Endothelial cell of umbilical vein (primary cell): ENCODE measurements around the gene TBX2. TPM values are rescaled to one million over a fixed set of nuclear protein-coding genes. Genes with fewer than 3 reads are reported as not detected.

Experiments used
- BruUV-seq: library from RNA; stranded (reverse); fragments of 400-500 nt; replicated peaks from 2 replicates; lab custom pipeline; 2021; lab: Mats Ljungman, UMichigan
- CTCF ChIA-PET: fragments of 300-600, 350-600 bp; sonication (Branson Sonifier 250); formaldehyde crosslinking; loops from one replicate; lab custom pipeline; 2021; ENCODE audit warnings: antibody characterized with exemption, inconsistent platforms; lab: Charles Lee
- POLR2A ChIA-PET: fragments of 300-600, 350-600 bp; sonication (Branson Sonifier 250); formaldehyde crosslinking; loops from one replicate; lab custom pipeline; 2021; ENCODE audit warnings: antibody characterized with exemption, inconsistent platforms; lab: Charles Lee
- DNase-seq: peaks from one replicate; pipeline ENCODE4 v3.0.0-alpha.2; 2011; ENCODE audit warnings: low read depth, low spot score
- FAIRE-seq: peaks from 2 replicates; lab custom pipeline; 2011; peaks lifted over from hg19 to GRCh38; lab: Jason Lieb, UNC
- H2AFZ ChIP-seq: 2 replicates; pipeline ENCODE4 v1.6.0; 2012; ENCODE audit warnings: low read depth, low read length, control low read depth, inconsistent platforms
- H3K27ac ChIP-seq: 2 replicates; pipeline ENCODE4 v1.5.1; 2011; ENCODE audit warnings: low read depth, mild to moderate bottlenecking, control low read depth, low read length, moderate library complexity; ENCODE audit not compliant: insufficient read depth
- H3K27me3 ChIP-seq, 2 experiments: 2 replicates each; pipeline versions ENCODE4 v1.6.0 to v1.6.1; 2011; ENCODE audit warnings: low read length in 2 of 2, mixed read lengths in 1 of 2; ENCODE audit not compliant: control insufficient read depth in 2 of 2, insufficient read depth in 2 of 2
- H3K36me3 ChIP-seq, 2 experiments: 2 replicates in 1 of 2; 3 replicates in 1 of 2; pipeline ENCODE4 v1.5.1; 2011; ENCODE audit warnings: low read length in 2 of 2, mild to moderate bottlenecking in 1 of 2, moderate library complexity in 1 of 2; ENCODE audit not compliant: control insufficient read depth in 2 of 2, insufficient read depth in 2 of 2; ENCODE audit errors: extremely low read depth in 1 of 2
- H3K4me1 ChIP-seq: 3 replicates; pipeline ENCODE4 v1.5.1; 2011; ENCODE audit warnings: mild to moderate bottlenecking, low read length; ENCODE audit not compliant: control insufficient read depth, insufficient read depth; ENCODE audit errors: extremely low read depth
- H3K4me2 ChIP-seq: 2 replicates; pipeline ENCODE4 v1.6.1; 2011; ENCODE audit warnings: low read length, control low read depth, mixed read lengths; ENCODE audit not compliant: insufficient read depth
- H3K4me3 ChIP-seq, 3 experiments: fragments of 200-600 bp in 1 of 3; sonication (generic), shearing (Covaris generic) in 1 of 3; replicated peaks in 1 of 3; 2 replicates each; pipeline ENCODE4 v1.5.1; 2011 to 2016; ENCODE audit warnings: control low read depth in 3 of 3, low read length in 3 of 3, mild to moderate bottlenecking in 2 of 3, inconsistent platforms in 1 of 3, low read depth in 1 of 3, moderate library complexity in 1 of 3; ENCODE audit not compliant: insufficient read depth in 1 of 3
- H3K79me2 ChIP-seq: 2 replicates; pipeline ENCODE4 v1.6.0; 2012; ENCODE audit warnings: low read length, inconsistent platforms; ENCODE audit not compliant: control insufficient read depth, insufficient read depth
- H3K9ac ChIP-seq: replicated peaks from 2 replicates; pipeline ENCODE3; 2011; ENCODE audit warnings: low read length, control low read depth; ENCODE audit not compliant: insufficient read depth; ENCODE audit errors: extremely low read depth
- H3K9me1 ChIP-seq: replicated peaks from 3 replicates; pipeline ENCODE4 v1.6.0; 2011; ENCODE audit warnings: mild to moderate bottlenecking, low read length; ENCODE audit not compliant: control insufficient read depth, insufficient read depth; ENCODE audit errors: extremely low read depth
- H3K9me3 ChIP-seq: replicated peaks from 2 replicates; pipeline ENCODE4 v1.5.1; 2012; ENCODE audit warnings: low read length, inconsistent platforms; ENCODE audit not compliant: control insufficient read depth, insufficient read depth
- H4K20me1 ChIP-seq: replicated peaks from 2 replicates; pipeline ENCODE3; 2011; ENCODE audit warnings: mild to moderate bottlenecking, low read length; ENCODE audit not compliant: control insufficient read depth, insufficient read depth; ENCODE audit errors: extremely low read depth
- JUN ChIP-seq: IDR thresholded peaks from 2 replicates; pipeline ENCODE4 v1.6.1; 2011; ENCODE audit warnings: borderline replicate concordance, low read depth; ENCODE audit not compliant: insufficient read length, insufficient read depth
- dilution Hi-C: fragments of 300-500 bp; cut with MboI; formaldehyde crosslinking; loops from one replicate; pipeline ENCODE4 v1.15.0; 2019; ENCODE audit warnings: low sequenced_read_pairs; ENCODE audit not compliant: extremely low pct_ligation_motif_present
- intact Hi-C: fragments of 100-400 bp; cut with micrococcal nuclease; formaldehyde crosslinking; loops from one replicate; pipeline ENCODE4 v1.10.0; 2022
- polyA plus RNA-seq, 4 experiments: library from polyadenylated mRNA; depleted of rRNA in 3 of 4; stranded (reverse) in 3 of 4; unstranded in 1 of 4; fragments of >200 nt; gene quantifications; 2 replicates each; pipeline versions ENCODE4 v1.2.1 to v1.2.3, GENCODE V29; 2011 to 2012; ENCODE audit warnings: missing spikeins in 1 of 4
- total RNA-seq: library from RNA; stranded (reverse); gene quantifications from 2 replicates; pipeline ENCODE4 v1.2.3, GENCODE V29; 2021
- TF ChIP-seq, protein P1 (sequence below), 2 donors: IDR thresholded peaks; 1 replicate in 1 of 2; 2 replicates in 1 of 2; pipeline ENCODE4 v1.5.1; 2011; ENCODE audit warnings: low read length in 2 of 2, mild to moderate bottlenecking in 2 of 2, moderate library complexity in 2 of 2, control low read depth in 1 of 2, inconsistent platforms in 1 of 2, low read depth in 1 of 2; ENCODE audit not compliant: insufficient read depth in 1 of 2; ENCODE audit errors: extremely low read depth in 1 of 2
- TF ChIP-seq, protein P2 (sequence below): IDR thresholded peaks from 2 replicates; pipeline ENCODE4 v1.6.1; 2011; ENCODE audit not compliant: insufficient read depth, insufficient read length

The TBX2 gene
- total and polyA plus RNA-seq, 2 donors (not counting 3 experiments of a cell fraction or from before 2014, with no cell fraction given), result not detected

DNA sequence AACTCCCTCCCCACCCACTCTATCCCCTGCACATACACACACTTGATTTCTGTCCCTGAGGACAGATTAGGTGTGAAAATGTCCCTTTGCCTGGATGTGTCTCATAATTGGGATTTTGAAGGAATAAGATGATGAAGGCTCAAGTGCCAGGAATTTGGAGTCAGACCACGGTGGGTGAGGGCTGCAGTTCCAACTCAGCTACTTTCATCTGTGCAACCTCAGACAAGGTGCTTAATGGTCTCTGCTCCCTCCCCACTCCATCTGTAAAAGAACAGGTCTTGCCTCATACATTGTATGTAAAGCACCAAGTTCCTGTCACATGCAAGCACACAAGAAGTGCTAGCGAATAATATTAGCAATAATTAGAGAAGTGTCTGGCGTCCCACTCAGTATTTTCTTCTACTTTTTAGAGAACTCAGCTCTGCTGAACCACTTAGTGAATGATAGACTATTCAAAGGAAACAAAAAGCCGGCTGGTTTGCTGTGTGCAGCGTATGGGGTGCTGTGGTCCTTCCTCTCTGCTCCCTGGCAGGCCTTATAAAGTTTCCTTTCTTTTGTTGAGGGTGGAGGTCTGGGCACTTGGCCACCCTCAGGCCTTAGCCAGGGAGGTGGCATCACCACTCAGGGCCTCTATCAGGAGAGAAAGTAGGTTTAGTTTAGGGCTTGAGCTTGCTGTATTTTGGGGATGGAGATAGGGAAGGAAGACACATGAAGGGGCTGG is 58.9 kb downstream of the TBX2 start:
- intact Hi-C loops, result no loop called here
- H4K20me1 ChIP-seq, result no peaks in the 10 kb centered on the region
- H3K9me1 ChIP-seq, result no peaks in the 10 kb centered on the region
- no peak overlapping the region for H3K4me2 ChIP-seq
- H3K27ac ChIP-seq, result no peak overlapping the region
- H3K4me3 ChIP-seq, result no peak overlapping the region
- ChIA-PET POLR2A (no interaction called here), CTCF (interaction anchor here (1.0 kb wide), 2 partner anchors 30 to 46 kb away, joined by 3 read pairs; no protein-coding TSS in a partner anchor)
- H3K36me3 ChIP-seq, result no peaks in the 10 kb centered on the region
- no peaks in the 10 kb centered on the region for H3K79me2 ChIP-seq
- dilution Hi-C loops, result no loop called here
- peaks cover 92 to 94% of the 10 kb centered on the region in 2 experiments for H3K27me3 ChIP-seq
- no peaks in the 10 kb centered on the region for H3K9me3 ChIP-seq
- H3K4me1 ChIP-seq, result no peaks in the 10 kb centered on the region
- H3K9ac ChIP-seq, result no peak overlapping the region
- no peak for DNase-seq
- TF ChIP-seq JUN, result no peak
- TF ChIP-seq, protein P1, sequence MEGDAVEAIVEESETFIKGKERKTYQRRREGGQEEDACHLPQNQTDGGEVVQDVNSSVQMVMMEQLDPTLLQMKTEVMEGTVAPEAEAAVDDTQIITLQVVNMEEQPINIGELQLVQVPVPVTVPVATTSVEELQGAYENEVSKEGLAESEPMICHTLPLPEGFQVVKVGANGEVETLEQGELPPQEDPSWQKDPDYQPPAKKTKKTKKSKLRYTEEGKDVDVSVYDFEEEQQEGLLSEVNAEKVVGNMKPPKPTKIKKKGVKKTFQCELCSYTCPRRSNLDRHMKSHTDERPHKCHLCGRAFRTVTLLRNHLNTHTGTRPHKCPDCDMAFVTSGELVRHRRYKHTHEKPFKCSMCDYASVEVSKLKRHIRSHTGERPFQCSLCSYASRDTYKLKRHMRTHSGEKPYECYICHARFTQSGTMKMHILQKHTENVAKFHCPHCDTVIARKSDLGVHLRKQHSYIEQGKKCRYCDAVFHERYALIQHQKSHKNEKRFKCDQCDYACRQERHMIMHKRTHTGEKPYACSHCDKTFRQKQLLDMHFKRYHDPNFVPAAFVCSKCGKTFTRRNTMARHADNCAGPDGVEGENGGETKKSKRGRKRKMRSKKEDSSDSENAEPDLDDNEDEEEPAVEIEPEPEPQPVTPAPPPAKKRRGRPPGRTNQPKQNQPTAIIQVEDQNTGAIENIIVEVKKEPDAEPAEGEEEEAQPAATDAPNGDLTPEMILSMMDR (IDR thresholded peaks at IDR 0.05; ENCODE audit: extremely low read depth in 1 of 2, insufficient read depth in 1 of 2, low read depth in 1 of 2, low read length in 2 of 2), result no peak
- TF ChIP-seq, protein P2, sequence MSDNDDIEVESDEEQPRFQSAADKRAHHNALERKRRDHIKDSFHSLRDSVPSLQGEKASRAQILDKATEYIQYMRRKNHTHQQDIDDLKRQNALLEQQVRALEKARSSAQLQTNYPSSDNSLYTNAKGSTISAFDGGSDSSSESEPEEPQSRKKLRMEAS, result no peak
- no peak overlapping the region for H2AFZ ChIP-seq
- no peak for FAIRE-seq
- no TSS peak for BruUV-seq

Other genes starting within 250 kb of the TBX2 start
- not detected in 2 replicates for gene TBX4, start 52.6 kb downstream of the TBX2 start, total RNA-seq
- gene TBX4, start 52.6 kb downstream of the TBX2 start, polyA plus RNA-seq, result not detected in 2 replicates
- gene NACA2, start 191.4 kb downstream of the TBX2 start, total RNA-seq, result not detected in 2 replicates
- gene NACA2, start 191.4 kb downstream of the TBX2 start, polyA plus RNA-seq, result not detected in 2 replicates